ENCODE measurements around the gene ACTR3C. TPM values are rescaled to one million over a fixed set of nuclear protein-coding genes. Genes with fewer than 3 reads are reported as not detected.

Gene ACTR3C
- polyA plus RNA-seq, 3 donors: 0.55 to 1.9 (median 1.7) TPM

DNA sequence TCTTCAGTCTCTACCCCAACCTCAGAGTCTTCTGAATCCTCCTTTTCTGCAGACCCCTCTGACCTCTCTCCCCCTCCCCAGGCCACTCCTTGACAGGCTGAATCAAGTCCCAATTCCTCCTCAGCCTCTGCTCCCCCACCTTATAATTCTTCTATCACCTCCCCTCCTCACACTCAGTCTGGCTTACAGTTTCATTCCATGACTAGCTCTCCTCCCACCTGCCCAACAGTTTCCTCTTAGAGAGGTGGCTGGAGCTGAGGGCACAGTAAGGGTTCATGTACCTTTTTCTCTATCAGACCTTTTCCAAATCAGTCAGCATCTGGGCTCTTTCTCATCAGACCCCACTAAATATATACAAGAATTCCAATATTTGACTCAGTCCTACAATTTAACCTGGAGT, 14.8 kb downstream of the ACTR3C start:
- no peak overlapping the region for H3K27ac ChIP-seq (ENCODE audit: low read depth in 1 of 2, low read length in 2 of 2)
- H3K9me3 Mint-ChIP-seq: peaks cover 0 to 12% (median 5%) of the 10 kb centered on the region in 7 donors
- no peak overlapping the region for H3K9ac ChIP-seq (ENCODE audit: insufficient read depth, low read length, poor library complexity, severe bottlenecking)
- no peaks in the 10 kb centered on the region for H3K36me3 ChIP-seq (replicated peaks in 1 of 2; ENCODE audit: control insufficient read depth in 1 of 2, insufficient read depth in 2 of 2, low read length in 2 of 2)
- peaks cover 17% of the 10 kb centered on the region for H3K4me1 Mint-ChIP-seq
- H2AFZ ChIP-seq (ENCODE audit: insufficient read depth, low read depth, low read length, poor library complexity, severe bottlenecking): no peak overlapping the region
- intact Hi-C loops (cut with micrococcal nuclease): no loop called here
- no peaks in the 10 kb centered on the region for H3K79me2 ChIP-seq (ENCODE audit: insufficient read depth, low read length)
- no peak overlapping the region for H3K4me3 Mint-ChIP-seq
- H3K4me1 ChIP-seq (ENCODE audit: control insufficient read depth in 1 of 2, insufficient read depth in 2 of 2, low read length in 2 of 2): peaks cover 0 to 3% of the 10 kb centered on the region in 2 donors
- H3K27me3 ChIP-seq (ENCODE audit: control insufficient read depth in 2 of 2, insufficient read depth in 2 of 2, low read length in 2 of 2): no peaks in the 10 kb centered on the region
- H3K4me2 ChIP-seq (replicated peaks; ENCODE audit: extremely low read depth, low read length, poor library complexity, severe bottlenecking): no peak overlapping the region
- H3K27me3 Mint-ChIP-seq (ENCODE audit: low read depth in 3 of 3): peaks cover 0 to 1% (median 0%) of the 10 kb centered on the region in 3 donors
- TF ChIP-seq CTCF (IDR thresholded peaks at IDR 0.05): no peak
- no peak overlapping the region for H3K4me3 ChIP-seq (replicated peaks in 1 of 3; ENCODE audit: low read depth in 2 of 3, low read length in 3 of 3)
- no peak for DNase-seq
- H4K20me1 ChIP-seq (ENCODE audit: insufficient read depth, low read length): no peaks in the 10 kb centered on the region
- H3K27ac Mint-ChIP-seq: no peak overlapping the region
- H3K36me3 Mint-ChIP-seq: no peaks in the 10 kb centered on the region
- H3K9me3 ChIP-seq (replicated peaks in 1 of 2; ENCODE audit: control insufficient read depth in 1 of 2, insufficient read depth in 1 of 2, low read length in 2 of 2): no peaks in the 10 kb centered on the region

DNA sequence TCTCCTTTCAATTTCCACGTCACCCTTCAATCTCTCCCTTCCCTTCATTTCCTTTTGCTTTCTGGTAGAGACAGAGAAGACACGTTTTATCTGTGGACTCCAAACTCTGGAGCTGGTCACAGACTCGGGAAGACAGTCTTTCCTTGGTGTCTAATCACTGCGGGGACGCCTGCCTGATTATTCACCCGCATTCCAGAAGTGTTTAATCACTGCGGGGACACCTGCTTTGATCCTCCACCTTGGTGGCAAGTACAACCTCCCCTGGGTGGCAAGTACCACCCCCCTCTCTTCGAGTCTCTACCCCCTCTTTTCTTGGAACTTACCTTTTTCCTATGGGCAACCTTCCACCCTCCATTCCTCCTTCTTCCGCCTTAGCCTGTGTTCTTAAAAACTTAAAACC, 15.4 kb downstream of the ACTR3C start:
- H3K27me3 Mint-ChIP-seq (ENCODE audit: low read depth in 3 of 3): peaks cover 0 to 1% (median 0%) of the 10 kb centered on the region in 3 donors
- Histone ChIP-seq H3K27ac (ENCODE audit: low read depth in 1 of 2, low read length in 2 of 2) (no peak overlapping the region), H3K27me3 (ENCODE audit: control insufficient read depth in 2 of 2, insufficient read depth in 2 of 2, low read length in 2 of 2) (no peaks in the 10 kb centered on the region), H3K79me2 (ENCODE audit: insufficient read depth, low read length) (no peaks in the 10 kb centered on the region), H3K4me2 (replicated peaks; ENCODE audit: extremely low read depth, low read length, poor library complexity, severe bottlenecking) (no peak overlapping the region), H3K36me3 (replicated peaks in 1 of 2; ENCODE audit: control insufficient read depth in 1 of 2, insufficient read depth in 2 of 2, low read length in 2 of 2) (no peaks in the 10 kb centered on the region), H3K9ac (ENCODE audit: insufficient read depth, low read length, poor library complexity, severe bottlenecking) (no peak overlapping the region), H3K4me1 (ENCODE audit: control insufficient read depth in 1 of 2, insufficient read depth in 2 of 2, low read length in 2 of 2) (peaks cover 0 to under 1% of the 10 kb centered on the region in 2 donors), H3K4me3 (replicated peaks in 1 of 3; ENCODE audit: low read depth in 2 of 3, low read length in 3 of 3) (no peak overlapping the region), H2AFZ (ENCODE audit: insufficient read depth, low read depth, low read length, poor library complexity, severe bottlenecking) (no peak overlapping the region), H4K20me1 (ENCODE audit: insufficient read depth, low read length) (no peaks in the 10 kb centered on the region), H3K9me3 (replicated peaks in 1 of 2; ENCODE audit: control insufficient read depth in 1 of 2, insufficient read depth in 1 of 2, low read length in 2 of 2) (no peaks in the 10 kb centered on the region)
- no peaks in the 10 kb centered on the region for H3K36me3 Mint-ChIP-seq
- peaks cover 0 to 12% (median 5%) of the 10 kb centered on the region in 7 donors for H3K9me3 Mint-ChIP-seq
- intact Hi-C loops (cut with micrococcal nuclease): no loop called here
- H3K4me1 Mint-ChIP-seq: peaks cover 11% of the 10 kb centered on the region
- no peak for TF ChIP-seq CTCF (IDR thresholded peaks at IDR 0.05)
- H3K27ac Mint-ChIP-seq: no peak overlapping the region
- DNase-seq: no peak
- WGBS (ENCODE audit: insufficient coverage): 96% methylated on average over 7 of the region's 9 CpGs
- H3K4me3 Mint-ChIP-seq: no peak overlapping the region

Measured in CD14-positive monocyte (primary cell).